ENCODE data around the gene NAGA.

Gene NAGA

DNA sequence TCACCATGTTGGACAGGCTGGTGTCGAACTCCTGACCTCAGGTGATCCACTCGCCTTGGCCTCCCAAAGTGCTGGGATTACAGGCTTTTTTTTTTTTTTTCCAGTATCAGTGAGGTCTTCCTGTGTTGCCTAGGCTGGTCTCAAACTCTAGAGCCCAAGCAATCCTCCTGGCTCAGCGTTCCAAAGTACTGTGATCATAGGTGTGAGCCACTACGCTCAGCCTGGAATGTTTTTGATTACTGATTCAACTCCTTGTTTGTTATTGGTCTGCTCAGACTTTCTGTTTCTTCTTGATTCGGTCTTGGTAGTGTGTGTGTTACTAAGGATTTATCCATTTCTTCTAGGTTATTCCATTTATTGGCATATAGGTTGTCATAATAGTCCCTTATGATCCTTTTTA lies 31.3 kb downstream of the NAGA start:
- DNase-seq (ENCODE audit: low read depth) = no peak

DNA sequence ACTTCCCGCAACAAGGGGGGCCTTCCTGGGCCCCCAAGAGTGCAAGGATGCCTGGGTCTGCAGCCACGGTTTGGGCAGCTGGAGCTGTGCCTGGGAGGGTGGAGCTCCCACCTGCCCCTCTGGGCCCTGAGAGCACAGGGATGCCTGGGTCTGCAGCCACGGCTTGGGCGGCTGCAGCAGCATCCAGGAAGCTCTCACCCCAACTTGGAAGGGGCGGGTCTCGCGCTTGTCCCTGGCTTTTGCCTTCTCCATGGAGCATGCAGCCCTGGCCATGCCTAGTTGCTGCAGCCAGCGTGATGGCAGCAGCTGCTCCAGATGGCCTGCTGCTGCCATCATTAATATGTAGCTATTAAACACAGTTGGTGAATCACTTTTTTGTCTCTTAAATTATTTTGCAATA lies 35.4 kb downstream of the NAGA start:
- DNase-seq (ENCODE audit: low read depth) = no peak

DNA sequence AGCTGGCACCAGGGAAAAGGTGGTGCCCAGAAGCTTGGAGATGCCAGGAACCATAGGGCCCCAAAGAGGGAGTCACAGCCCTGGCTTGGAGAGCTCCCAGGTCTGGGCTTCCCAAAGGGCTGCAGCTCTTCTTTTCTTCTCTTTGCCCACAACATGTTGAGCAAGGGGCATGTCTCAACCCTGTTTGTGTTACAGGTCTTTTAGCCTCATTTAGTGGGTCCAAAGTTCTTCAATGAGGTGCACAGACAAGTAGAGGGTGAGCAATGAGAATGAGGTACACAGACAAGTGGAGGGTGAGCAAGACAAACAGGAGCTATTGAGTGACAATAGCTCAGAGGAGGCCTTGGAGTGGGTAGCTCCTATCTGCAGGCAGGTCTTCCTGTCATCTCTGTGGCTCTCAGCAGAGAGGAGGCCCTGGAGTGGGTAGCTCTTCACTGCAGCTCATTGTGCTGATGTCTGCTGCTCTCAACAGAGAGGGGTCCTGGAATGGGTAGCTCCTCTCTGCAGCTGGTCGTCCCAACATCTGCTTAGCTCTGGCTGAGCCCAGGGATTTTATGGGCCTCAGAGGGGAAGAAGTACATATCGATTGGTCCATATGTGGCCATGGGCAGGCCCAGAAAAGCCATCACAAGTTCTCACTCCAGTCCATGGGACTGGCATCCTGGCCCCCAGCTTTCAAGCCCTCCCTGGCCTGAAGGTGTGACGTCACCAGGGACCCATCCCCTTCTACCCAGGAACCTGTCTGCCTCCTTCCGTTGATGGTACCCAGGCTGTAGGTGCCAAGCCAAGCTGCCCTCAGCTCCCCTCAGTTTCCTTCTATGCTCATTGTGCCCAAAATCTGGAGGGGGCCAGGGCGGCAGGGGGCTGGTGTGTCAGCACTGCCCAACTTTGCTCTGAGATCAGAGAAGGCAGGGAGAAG lies 37.1 kb downstream of the NAGA start:
- DNase-seq (ENCODE audit: low read depth) = no peak

DNA sequence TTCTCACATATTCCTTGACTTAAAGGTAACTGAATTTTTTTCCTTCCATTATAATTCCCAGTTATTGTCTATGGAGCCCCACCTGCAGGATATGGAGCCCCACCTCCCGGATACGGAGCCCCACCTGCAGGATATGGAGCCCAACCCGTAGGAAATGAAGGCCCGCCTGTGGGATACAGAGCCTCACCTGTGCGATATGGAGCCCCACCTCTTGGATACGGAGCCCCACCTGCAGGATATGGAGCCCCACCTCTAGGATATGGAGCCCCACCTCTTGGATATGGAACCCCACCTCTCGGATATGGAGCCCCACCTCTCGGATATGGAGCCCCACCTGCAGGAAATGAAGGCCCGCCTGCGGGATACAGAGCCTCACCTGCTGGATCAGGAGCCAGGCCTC lies 43.9 kb downstream of the NAGA start:
- DNase-seq (ENCODE audit: low read depth) = no peak

DNA sequence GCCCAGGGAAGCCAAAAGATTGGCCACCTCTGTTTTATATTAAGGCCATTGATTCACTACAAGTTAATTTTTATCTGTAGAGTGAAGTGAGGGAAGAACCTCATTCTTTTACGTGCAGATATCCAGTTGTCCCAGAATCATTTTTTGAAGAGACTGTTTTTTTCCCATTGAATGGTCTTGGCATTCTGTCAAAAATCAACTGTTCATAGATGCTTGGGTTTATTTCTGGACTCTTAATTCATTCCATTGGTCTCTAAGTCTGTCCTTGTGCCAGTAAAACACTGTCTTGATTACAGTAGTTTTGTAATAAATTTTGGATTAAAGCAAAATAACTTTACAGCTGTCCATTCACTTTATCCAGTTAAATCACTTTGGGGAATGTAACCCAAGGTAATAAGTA lies 45.2 kb downstream of the NAGA start:
- DNase-seq (ENCODE audit: low read depth) = peak; percentile 7

DNA sequence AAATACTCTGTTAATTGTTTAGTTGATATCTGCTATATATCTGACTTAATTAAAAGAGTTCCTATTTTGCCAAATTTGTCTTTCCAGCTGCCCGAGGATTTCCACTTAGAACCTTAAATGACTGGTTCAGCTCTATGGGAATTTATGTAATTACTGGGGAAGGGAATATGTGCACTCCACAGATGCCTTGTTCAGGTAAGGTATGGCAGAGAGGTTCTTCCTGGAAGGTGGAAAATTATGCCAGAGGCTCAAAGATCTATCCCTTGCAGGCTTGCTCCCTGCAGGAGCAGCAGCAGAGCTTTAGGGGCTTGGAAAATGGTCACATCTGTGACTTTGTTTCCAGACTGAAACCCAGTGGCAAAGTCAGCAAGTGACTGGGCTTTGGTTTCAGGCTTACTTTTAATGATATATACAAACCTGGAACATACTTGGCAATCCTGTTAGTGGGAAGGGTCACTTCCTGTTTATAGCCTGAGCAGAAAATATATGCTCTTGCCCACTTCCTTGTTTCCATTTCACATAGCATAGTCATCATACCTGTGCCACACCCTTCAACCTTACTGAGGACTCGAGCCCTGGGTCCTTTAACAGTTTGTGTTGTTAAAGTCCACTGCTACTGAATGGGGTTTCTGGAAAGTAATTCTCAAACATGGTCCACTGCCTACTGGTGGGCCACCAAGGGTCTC lies 48.3 kb downstream of the NAGA start:
- no peak for DNase-seq (ENCODE audit: low read depth)

DNA sequence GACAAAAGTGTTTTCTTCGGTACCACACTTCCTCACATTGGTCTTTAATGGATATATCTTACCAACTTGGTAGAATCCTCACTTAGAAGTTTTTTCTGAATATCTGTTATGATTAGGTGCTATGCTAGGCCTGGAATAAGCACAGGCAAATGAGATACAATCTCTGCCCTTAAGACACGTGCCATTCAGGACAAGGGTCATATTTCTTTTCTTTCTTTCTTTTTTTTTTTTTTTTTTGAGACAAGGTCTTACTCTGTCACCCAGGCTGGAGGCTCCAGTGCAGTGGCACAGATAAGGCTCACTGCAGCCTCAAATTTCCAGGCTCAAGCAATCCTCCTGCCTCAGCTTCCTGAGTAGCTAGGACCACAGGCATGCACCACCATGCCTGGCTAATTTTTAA lies 49.0 kb downstream of the NAGA start:
- DNase-seq (ENCODE audit: low read depth) = no peak

DNA sequence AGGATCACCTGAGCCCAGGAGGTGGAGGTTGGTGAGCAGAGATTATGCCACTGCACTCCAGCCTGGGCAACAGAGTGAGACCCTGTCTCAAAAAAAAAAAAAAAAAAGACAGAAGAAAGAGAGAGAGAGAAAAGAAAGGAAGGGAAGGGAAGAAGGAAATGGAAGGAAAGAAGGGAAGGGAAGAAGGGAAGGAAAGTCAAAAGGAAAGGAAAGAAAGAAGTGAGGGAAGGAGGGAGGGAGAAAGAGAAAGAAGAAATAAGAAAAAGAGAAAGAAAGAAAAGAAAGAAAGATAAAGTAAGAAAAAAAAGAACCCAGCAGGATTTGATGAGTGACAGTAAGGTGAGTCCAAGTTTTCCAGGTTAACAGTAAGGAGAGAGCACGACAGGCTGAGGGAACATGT lies 52.4 kb downstream of the NAGA start:
- DNase-seq (ENCODE audit: low read depth) = no peak

DNA sequence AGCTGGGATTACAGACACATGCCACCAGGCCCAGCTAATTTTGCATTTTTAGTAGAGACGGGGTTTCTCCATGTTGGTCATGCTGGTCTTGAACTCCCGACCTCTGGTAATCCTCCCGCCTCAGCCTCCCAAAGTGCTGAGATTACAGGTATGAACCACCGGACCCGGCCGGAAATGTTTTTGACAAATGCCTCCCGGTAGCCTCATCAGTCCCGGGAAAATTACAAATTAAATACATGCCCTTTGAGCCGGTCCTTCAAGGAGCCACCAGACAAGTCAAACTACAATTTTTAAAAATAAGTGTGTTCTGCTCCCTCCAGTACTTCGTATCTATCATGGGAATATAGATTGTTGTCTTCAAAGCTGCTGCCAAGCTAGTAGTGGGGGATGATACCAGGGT lies 54.5 kb downstream of the NAGA start:
- DNase-seq (ENCODE audit: low read depth) = no peak

DNA sequence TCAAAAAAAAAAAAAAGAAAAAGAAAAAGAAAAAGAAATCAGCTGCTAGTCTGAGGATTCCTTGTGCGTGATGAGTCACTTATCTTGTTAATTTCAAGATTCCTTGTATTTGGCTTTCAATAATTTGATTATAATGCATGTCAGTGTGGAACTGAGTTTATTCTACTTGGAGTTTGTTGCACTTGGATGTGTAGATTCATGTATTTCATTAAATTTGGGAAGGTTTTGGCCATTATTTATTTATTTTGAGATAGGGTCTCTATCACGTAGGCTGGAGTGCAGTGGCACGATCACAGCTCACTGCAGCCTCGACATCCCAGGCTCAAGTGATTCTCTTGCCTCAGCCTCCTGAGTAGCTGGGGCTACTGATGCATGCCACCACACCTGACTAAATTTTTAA lies 57.2 kb downstream of the NAGA start:
- DNase-seq (ENCODE audit: low read depth) = no peak

DNA sequence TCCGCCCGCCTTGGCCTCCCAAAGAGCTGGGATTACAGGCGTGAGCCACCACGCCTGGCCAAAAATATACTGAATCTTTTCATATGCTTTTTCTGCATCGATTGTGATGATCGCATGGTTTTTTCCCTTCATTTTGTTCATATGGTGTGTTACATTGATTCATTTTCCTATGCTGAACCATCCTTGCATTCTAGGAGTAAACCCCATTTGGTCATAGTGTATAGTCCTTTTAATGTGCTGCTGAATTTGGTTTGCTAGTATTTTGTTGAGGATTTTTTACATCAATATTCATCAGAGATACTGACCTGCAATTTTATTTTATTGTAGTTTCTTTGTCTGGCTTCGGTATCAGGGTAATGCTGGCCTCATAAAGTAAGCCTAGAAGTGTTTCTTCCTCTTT lies 59.8 kb downstream of the NAGA start:
- DNase-seq (ENCODE audit: low read depth) = no peak
